ENCODE measurements around the gene PLEKHM3. TPM values are rescaled to one million over a fixed set of nuclear protein-coding genes. Genes with fewer than 3 reads are reported as not detected.

Gene PLEKHM3
- total RNA-seq, 1 donor from 2014 or later, result 6.8 TPM

DNA sequence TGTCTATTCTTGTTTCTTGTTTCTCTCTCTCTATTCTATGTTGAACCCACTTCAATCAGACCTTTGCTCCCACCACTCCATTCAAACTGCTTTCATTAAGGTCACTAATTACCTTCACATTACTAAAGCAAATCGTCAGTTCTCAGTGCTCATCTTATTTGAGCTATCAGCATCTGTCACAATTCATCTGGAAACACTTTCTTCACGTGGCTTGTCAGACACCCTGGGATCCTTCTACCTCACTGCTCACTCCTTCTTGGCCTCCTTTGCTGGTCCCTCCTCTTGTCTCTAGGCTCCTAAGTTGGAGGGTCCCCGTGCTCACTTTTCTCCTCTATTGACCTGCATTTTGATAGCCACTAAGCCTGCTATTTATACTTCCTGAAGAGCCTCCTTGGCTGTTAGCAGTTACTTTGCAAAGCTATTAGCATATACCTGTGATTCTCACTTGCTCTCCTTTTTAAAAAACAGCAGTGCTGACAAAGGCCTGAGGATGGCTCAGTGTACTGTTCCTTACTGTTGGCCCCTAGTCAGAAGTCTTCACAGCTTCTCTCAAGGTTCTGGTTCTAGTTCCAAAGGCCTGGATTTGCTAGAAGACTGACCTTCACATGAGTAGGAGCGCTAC lies 80.2 kb downstream of the PLEKHM3 start:
- peaks cover 5% of the 10 kb centered on the region for H3K36me3 Mint-ChIP-seq (ENCODE audit: low read depth)
- no peaks in the 10 kb centered on the region for H3K27me3 Mint-ChIP-seq (ENCODE audit: low read depth)
- no peak for DNase-seq (ENCODE audit: low read depth, low spot score)
- H3K4me1 Mint-ChIP-seq, result no peaks in the 10 kb centered on the region
- H3K4me3 Mint-ChIP-seq, result no peak overlapping the region
- H3K9me3 Mint-ChIP-seq, result no peaks in the 10 kb centered on the region
- TF ChIP-seq, protein P1, sequence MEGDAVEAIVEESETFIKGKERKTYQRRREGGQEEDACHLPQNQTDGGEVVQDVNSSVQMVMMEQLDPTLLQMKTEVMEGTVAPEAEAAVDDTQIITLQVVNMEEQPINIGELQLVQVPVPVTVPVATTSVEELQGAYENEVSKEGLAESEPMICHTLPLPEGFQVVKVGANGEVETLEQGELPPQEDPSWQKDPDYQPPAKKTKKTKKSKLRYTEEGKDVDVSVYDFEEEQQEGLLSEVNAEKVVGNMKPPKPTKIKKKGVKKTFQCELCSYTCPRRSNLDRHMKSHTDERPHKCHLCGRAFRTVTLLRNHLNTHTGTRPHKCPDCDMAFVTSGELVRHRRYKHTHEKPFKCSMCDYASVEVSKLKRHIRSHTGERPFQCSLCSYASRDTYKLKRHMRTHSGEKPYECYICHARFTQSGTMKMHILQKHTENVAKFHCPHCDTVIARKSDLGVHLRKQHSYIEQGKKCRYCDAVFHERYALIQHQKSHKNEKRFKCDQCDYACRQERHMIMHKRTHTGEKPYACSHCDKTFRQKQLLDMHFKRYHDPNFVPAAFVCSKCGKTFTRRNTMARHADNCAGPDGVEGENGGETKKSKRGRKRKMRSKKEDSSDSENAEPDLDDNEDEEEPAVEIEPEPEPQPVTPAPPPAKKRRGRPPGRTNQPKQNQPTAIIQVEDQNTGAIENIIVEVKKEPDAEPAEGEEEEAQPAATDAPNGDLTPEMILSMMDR (conservative IDR thresholded peaks at IDR 0.05), result no peak
- no peak overlapping the region for H3K27ac Mint-ChIP-seq (ENCODE audit: unreplicated experiment)

DNA sequence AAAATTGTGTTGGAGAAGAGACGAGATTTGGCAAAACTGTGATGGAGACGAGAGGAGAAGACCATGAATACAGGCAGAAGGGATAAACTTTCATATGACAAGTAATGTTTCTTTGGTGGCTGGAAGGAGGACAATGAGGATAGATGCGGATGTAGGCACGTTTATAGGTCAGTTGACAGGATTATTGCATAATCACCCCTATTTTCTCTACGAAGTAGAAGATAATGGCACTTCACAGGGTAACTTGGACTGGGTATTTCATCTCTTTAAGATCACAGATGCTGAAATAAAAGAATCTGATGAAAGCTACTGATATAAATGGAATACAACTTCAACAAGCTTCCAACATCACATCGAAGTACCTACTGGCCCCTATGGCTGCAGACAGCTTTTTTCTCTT lies 81.0 kb downstream of the PLEKHM3 start:
- Mint-ChIP-seq H3K4me3 (no peak overlapping the region), H3K27me3 (ENCODE audit: low read depth) (no peaks in the 10 kb centered on the region), H3K36me3 (ENCODE audit: low read depth) (peaks cover 5% of the 10 kb centered on the region), H3K27ac (ENCODE audit: unreplicated experiment) (no peak overlapping the region), H3K4me1 (no peaks in the 10 kb centered on the region), H3K9me3 (no peaks in the 10 kb centered on the region)
- DNase-seq (ENCODE audit: low read depth, low spot score), result no peak
- TF ChIP-seq, protein P1 (conservative IDR thresholded peaks at IDR 0.05), result no peak

DNA sequence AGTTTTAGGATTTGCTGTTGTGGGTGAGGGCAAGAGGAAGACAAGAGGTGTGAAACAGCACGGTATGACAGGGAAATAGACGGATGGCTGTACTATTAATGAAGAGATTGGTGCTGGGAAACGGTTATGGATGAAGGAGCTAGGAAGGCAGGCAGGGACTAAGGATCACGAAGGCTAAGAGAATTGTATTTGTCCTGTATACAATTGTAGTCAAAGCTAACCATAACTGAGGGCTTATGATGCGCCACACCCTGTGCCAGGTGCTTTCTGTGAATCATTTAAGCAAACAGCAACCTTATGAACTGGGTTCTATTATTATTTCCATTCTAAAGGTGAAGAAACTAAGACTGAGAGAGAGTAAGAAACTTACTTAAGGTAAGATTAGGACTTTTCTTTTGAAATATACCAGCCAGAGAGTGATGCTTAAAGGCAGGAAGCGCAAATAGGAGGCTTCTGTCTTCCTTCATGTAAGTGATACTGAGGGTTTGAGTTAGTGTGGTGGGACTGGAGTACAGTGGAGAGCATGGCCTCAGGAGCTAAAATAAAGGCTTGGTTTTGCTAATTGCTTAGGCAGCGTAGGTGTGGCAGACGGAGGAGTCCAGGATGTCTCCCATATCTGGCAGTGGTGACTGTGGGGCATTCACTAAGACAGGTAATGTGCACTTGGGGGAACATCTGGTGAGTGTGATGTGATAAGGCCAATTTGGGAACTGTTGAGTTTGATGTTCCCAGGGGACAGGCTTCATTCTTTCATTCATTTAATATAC lies 85.8 kb downstream of the PLEKHM3 start:
- peaks cover 5% of the 10 kb centered on the region for H3K36me3 Mint-ChIP-seq (ENCODE audit: low read depth)
- TF ChIP-seq, protein P1 (conservative IDR thresholded peaks at IDR 0.05), result no peak
- DNase-seq (ENCODE audit: low read depth, low spot score), result no peak
- no peaks in the 10 kb centered on the region for H3K27me3 Mint-ChIP-seq (ENCODE audit: low read depth)
- no peaks in the 10 kb centered on the region for H3K4me1 Mint-ChIP-seq
- H3K9me3 Mint-ChIP-seq, result no peaks in the 10 kb centered on the region
- no peak overlapping the region for H3K27ac Mint-ChIP-seq (ENCODE audit: unreplicated experiment)
- H3K4me3 Mint-ChIP-seq, result no peak overlapping the region

DNA sequence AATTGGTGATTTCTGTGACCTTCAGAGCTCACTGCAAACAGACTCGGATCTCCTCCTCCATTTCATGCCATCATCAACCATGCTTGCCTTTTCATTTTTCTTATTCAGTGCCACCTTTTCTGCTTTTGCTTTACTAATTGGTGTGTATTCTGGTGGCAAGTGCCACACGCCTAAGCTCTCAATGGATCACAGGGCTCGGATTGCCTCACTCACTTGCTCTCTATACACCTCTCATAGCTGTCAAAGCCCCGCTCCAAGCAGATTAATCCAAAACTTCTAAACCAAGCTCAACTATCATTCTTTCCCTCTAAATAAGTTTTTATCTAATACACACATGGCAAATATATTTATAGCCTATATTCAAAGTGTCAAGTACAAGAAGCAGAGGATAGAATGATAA lies 86.4 kb downstream of the PLEKHM3 start:
- no peaks in the 10 kb centered on the region for H3K4me1 Mint-ChIP-seq
- H3K4me3 Mint-ChIP-seq, result no peak overlapping the region
- no peak overlapping the region for H3K27ac Mint-ChIP-seq (ENCODE audit: unreplicated experiment)
- no peak for DNase-seq (ENCODE audit: low read depth, low spot score)
- H3K27me3 Mint-ChIP-seq (ENCODE audit: low read depth), result no peaks in the 10 kb centered on the region
- H3K36me3 Mint-ChIP-seq (ENCODE audit: low read depth), result peaks cover under 1% of the 10 kb centered on the region
- TF ChIP-seq, protein P1 (conservative IDR thresholded peaks at IDR 0.05), result no peak
- H3K9me3 Mint-ChIP-seq, result no peaks in the 10 kb centered on the region

GRCh38 chr2:207938415-207938814 lies 86.9 kb downstream of the PLEKHM3 start:
- no peak overlapping the region for H3K4me3 Mint-ChIP-seq
- H3K4me1 Mint-ChIP-seq, result no peaks in the 10 kb centered on the region
- no peaks in the 10 kb centered on the region for H3K9me3 Mint-ChIP-seq
- no peak overlapping the region for H3K27ac Mint-ChIP-seq (ENCODE audit: unreplicated experiment)
- DNase-seq (ENCODE audit: low read depth, low spot score), result no peak
- TF ChIP-seq, protein P1 (conservative IDR thresholded peaks at IDR 0.05), result no peak
- no peaks in the 10 kb centered on the region for H3K27me3 Mint-ChIP-seq (ENCODE audit: low read depth)
- no peaks in the 10 kb centered on the region for H3K36me3 Mint-ChIP-seq (ENCODE audit: low read depth)

Data from neural crest cell (in vitro differentiated cells).